B cell (primary cell): Measurements from ENCODE around the gene DNAH11.

Source experiments
- CTCF ChIP-seq: fragments of 200-600 bp; IDR thresholded peaks from one replicate; pipeline ENCODE4 v1.8.0; 2022; ENCODE audit warnings: antibody characterized with exemption, mild to moderate bottlenecking
- EZH2 ChIP-seq: IDR thresholded peaks from 2 replicates; pipeline ENCODE4 v1.6.1; 2012; ENCODE audit warnings: borderline replicate concordance, low read depth, mild to moderate bottlenecking, moderate library complexity, low read length; ENCODE audit not compliant: insufficient read depth, poor library complexity, severe bottlenecking

- TF ChIP-seq CTCF (no peak), EZH2 (no peak)
These were observed 236.1 kb downstream of the DNAH11 start for GRCh38 chr7:21778953-21779352.
